Endothelial cell of umbilical vein (primary cell): Measurements from ENCODE around the gene SYK. TPM values are rescaled to one million over a fixed set of nuclear protein-coding genes. Genes with fewer than 3 reads are reported as not detected.

Experiments
- BruUV-seq: library from RNA; stranded (reverse); fragments of 400-500 nt; replicated peaks from 2 replicates; lab custom pipeline; 2021; lab: Mats Ljungman, UMichigan
- CTCF ChIA-PET: fragments of 300-600, 350-600 bp; sonication (Branson Sonifier 250); formaldehyde crosslinking; loops from one replicate; lab custom pipeline; 2021; ENCODE audit warnings: antibody characterized with exemption, inconsistent platforms; lab: Charles Lee
- POLR2A ChIA-PET: fragments of 300-600, 350-600 bp; sonication (Branson Sonifier 250); formaldehyde crosslinking; loops from one replicate; lab custom pipeline; 2021; ENCODE audit warnings: antibody characterized with exemption, inconsistent platforms; lab: Charles Lee
- DNase-seq: peaks from one replicate; pipeline ENCODE4 v3.0.0-alpha.2; 2011; ENCODE audit warnings: low read depth, low spot score
- FAIRE-seq: peaks from 2 replicates; lab custom pipeline; 2011; peaks lifted over from hg19 to GRCh38; lab: Jason Lieb, UNC
- H2AFZ ChIP-seq: 2 replicates; pipeline ENCODE4 v1.6.0; 2012; ENCODE audit warnings: low read depth, low read length, control low read depth, inconsistent platforms
- H3K27ac ChIP-seq: 2 replicates; pipeline ENCODE4 v1.5.1; 2011; ENCODE audit warnings: low read depth, mild to moderate bottlenecking, control low read depth, low read length, moderate library complexity; ENCODE audit not compliant: insufficient read depth
- H3K27me3 ChIP-seq, 2 experiments: 2 replicates each; pipeline versions ENCODE4 v1.6.0 to v1.6.1; 2011; ENCODE audit warnings: low read length in 2 of 2, mixed read lengths in 1 of 2; ENCODE audit not compliant: control insufficient read depth in 2 of 2, insufficient read depth in 2 of 2
- H3K36me3 ChIP-seq, 2 experiments: 2 replicates in 1 of 2; 3 replicates in 1 of 2; pipeline ENCODE4 v1.5.1; 2011; ENCODE audit warnings: low read length in 2 of 2, mild to moderate bottlenecking in 1 of 2, moderate library complexity in 1 of 2; ENCODE audit not compliant: control insufficient read depth in 2 of 2, insufficient read depth in 2 of 2; ENCODE audit errors: extremely low read depth in 1 of 2
- H3K4me1 ChIP-seq: 3 replicates; pipeline ENCODE4 v1.5.1; 2011; ENCODE audit warnings: mild to moderate bottlenecking, low read length; ENCODE audit not compliant: control insufficient read depth, insufficient read depth; ENCODE audit errors: extremely low read depth
- H3K4me2 ChIP-seq: 2 replicates; pipeline ENCODE4 v1.6.1; 2011; ENCODE audit warnings: low read length, control low read depth, mixed read lengths; ENCODE audit not compliant: insufficient read depth
- H3K4me3 ChIP-seq, 3 experiments: fragments of 200-600 bp in 1 of 3; sonication (generic), shearing (Covaris generic) in 1 of 3; replicated peaks in 1 of 3; 2 replicates each; pipeline ENCODE4 v1.5.1; 2011 to 2016; ENCODE audit warnings: control low read depth in 3 of 3, low read length in 3 of 3, mild to moderate bottlenecking in 2 of 3, inconsistent platforms in 1 of 3, low read depth in 1 of 3, moderate library complexity in 1 of 3; ENCODE audit not compliant: insufficient read depth in 1 of 3
- H3K79me2 ChIP-seq: 2 replicates; pipeline ENCODE4 v1.6.0; 2012; ENCODE audit warnings: low read length, inconsistent platforms; ENCODE audit not compliant: control insufficient read depth, insufficient read depth
- H3K9ac ChIP-seq: replicated peaks from 2 replicates; pipeline ENCODE3; 2011; ENCODE audit warnings: low read length, control low read depth; ENCODE audit not compliant: insufficient read depth; ENCODE audit errors: extremely low read depth
- H3K9me1 ChIP-seq: replicated peaks from 3 replicates; pipeline ENCODE4 v1.6.0; 2011; ENCODE audit warnings: mild to moderate bottlenecking, low read length; ENCODE audit not compliant: control insufficient read depth, insufficient read depth; ENCODE audit errors: extremely low read depth
- H3K9me3 ChIP-seq: replicated peaks from 2 replicates; pipeline ENCODE4 v1.5.1; 2012; ENCODE audit warnings: low read length, inconsistent platforms; ENCODE audit not compliant: control insufficient read depth, insufficient read depth
- H4K20me1 ChIP-seq: replicated peaks from 2 replicates; pipeline ENCODE3; 2011; ENCODE audit warnings: mild to moderate bottlenecking, low read length; ENCODE audit not compliant: control insufficient read depth, insufficient read depth; ENCODE audit errors: extremely low read depth
- EZH2 ChIP-seq: IDR thresholded peaks from 2 replicates; pipeline ENCODE4 v1.6.1; 2012; ENCODE audit warnings: borderline replicate concordance, low read depth, mild to moderate bottlenecking, moderate library complexity, low read length, inconsistent platforms; ENCODE audit not compliant: severe bottlenecking
- FOS ChIP-seq: IDR thresholded peaks from 2 replicates; pipeline ENCODE4 v1.6.1; 2011; ENCODE audit warnings: mild to moderate bottlenecking, low read length, moderate library complexity, borderline replicate concordance; ENCODE audit not compliant: insufficient read depth
- GATA2 ChIP-seq: IDR thresholded peaks from 2 replicates; pipeline ENCODE4 v1.7.0; 2011; ENCODE audit warnings: low read depth, mild to moderate bottlenecking, moderate library complexity, mixed read lengths, low read length; ENCODE audit not compliant: insufficient read length, insufficient read depth
- JUN ChIP-seq: IDR thresholded peaks from 2 replicates; pipeline ENCODE4 v1.6.1; 2011; ENCODE audit warnings: borderline replicate concordance, low read depth; ENCODE audit not compliant: insufficient read length, insufficient read depth
- MYC ChIP-seq: IDR thresholded peaks from one replicate; pipeline ENCODE4 v1.6.1; 2011; ENCODE audit warnings: mild to moderate bottlenecking, low read depth, low read length
- POLR2A ChIP-seq: IDR thresholded peaks from 2 replicates; pipeline ENCODE4 v1.6.1; 2012; ENCODE audit warnings: low read depth, mild to moderate bottlenecking, control low read depth, low read length
- POLR2AphosphoS5 ChIP-seq: IDR thresholded peaks from 2 replicates; pipeline ENCODE4 v1.6.1; 2012; ENCODE audit warnings: low read depth, mild to moderate bottlenecking, control low read depth, low read length, moderate library complexity; ENCODE audit not compliant: insufficient read depth
- dilution Hi-C: fragments of 300-500 bp; cut with MboI; formaldehyde crosslinking; loops from one replicate; pipeline ENCODE4 v1.15.0; 2019; ENCODE audit warnings: low sequenced_read_pairs; ENCODE audit not compliant: extremely low pct_ligation_motif_present
- intact Hi-C: fragments of 100-400 bp; cut with micrococcal nuclease; formaldehyde crosslinking; loops from one replicate; pipeline ENCODE4 v1.10.0; 2022
- polyA plus RNA-seq, 4 experiments: library from polyadenylated mRNA; depleted of rRNA in 3 of 4; stranded (reverse) in 3 of 4; unstranded in 1 of 4; fragments of >200 nt; gene quantifications; 2 replicates each; pipeline versions ENCODE4 v1.2.1 to v1.2.3, GENCODE V29; 2011 to 2012; ENCODE audit warnings: missing spikeins in 1 of 4
- total RNA-seq: library from RNA; stranded (reverse); gene quantifications from 2 replicates; pipeline ENCODE4 v1.2.3, GENCODE V29; 2021
- TF ChIP-seq, protein P1 (sequence below): IDR thresholded peaks from 2 replicates; pipeline ENCODE4 v1.6.1; 2011; ENCODE audit not compliant: insufficient read depth, insufficient read length
- TF ChIP-seq, protein P2 (sequence below), 2 donors: IDR thresholded peaks; 1 replicate in 1 of 2; 2 replicates in 1 of 2; pipeline ENCODE4 v1.5.1; 2011; ENCODE audit warnings: low read length in 2 of 2, mild to moderate bottlenecking in 2 of 2, moderate library complexity in 2 of 2, control low read depth in 1 of 2, inconsistent platforms in 1 of 2, low read depth in 1 of 2; ENCODE audit not compliant: insufficient read depth in 1 of 2; ENCODE audit errors: extremely low read depth in 1 of 2

Gene SYK
- total and polyA plus RNA-seq, 2 donors (not counting 3 experiments of a cell fraction or from before 2014, with no cell fraction given), result not detected

DNA sequence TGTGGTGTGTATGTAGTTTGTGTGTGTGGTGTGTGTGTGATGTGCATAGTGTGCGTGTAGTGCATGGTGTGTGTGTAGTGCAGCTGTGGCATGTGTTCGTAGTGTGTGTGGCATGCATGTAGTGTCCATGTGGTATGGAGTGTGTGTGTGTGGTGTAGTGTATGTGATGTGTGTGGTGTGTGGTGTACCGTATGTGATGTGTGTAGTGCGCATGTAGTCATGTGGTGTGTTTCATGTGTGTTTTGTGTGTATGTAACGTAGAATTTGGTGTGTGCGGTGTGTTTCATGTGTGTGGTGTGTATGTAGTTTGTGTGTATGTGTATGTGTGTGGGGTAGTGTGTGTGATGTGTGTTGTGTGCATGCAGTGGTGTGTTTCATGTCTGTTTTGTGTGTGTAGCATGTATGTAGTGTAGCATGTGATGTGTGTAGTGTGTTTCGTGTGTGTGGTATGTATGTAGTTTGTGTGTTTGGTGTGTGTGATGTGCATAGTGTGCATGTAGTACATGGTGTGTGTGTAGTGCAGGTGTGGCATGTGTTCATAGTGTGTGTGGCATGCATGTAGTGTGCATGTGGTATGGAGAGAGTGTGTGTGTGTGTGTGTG is 40.7 kb downstream of the SYK start:
- BruUV-seq, result no TSS peak
- Histone ChIP-seq H3K9me1 (no peaks in the 10 kb centered on the region), H3K4me1 (no peaks in the 10 kb centered on the region), H3K4me2 (no peak overlapping the region), H3K27me3 (no peaks in the 10 kb centered on the region), H3K4me3 (no peak overlapping the region), H3K36me3 (no peaks in the 10 kb centered on the region), H2AFZ (no peak overlapping the region), H3K9me3 (no peaks in the 10 kb centered on the region), H3K79me2 (no peaks in the 10 kb centered on the region), H3K27ac (no peak overlapping the region), H3K9ac (no peak overlapping the region), H4K20me1 (no peaks in the 10 kb centered on the region)
- POLR2A ChIA-PET, result no interaction called here
- intact Hi-C loops (no loop called here), dilution Hi-C loops (no loop called here)
- CTCF ChIA-PET, result no interaction called here
- no peak for DNase-seq
- no peak for FAIRE-seq
- TF ChIP-seq MYC, result no peak
- TF ChIP-seq FOS, result no peak
- no peak for TF ChIP-seq POLR2A

DNA sequence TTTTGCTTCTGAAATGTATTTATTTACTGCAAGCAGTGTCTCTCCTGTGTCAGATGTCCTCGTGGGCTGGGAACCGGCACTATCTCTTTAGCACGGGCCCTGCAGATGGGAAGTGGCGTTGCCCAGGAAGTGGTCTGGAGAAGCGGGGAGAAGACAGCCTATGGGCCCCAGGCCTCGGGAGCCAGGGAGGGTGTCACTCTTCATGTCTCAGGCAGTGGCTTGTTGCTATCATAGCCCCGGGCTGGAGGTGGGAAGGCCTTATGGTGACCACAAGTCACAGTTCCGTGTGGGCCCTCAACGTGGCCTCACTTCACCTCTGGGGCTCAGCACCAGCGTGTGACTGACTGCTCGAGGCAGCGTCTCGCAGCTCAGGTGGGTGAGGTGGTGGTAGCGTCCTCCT is 41.4 kb downstream of the SYK start:
- H2AFZ ChIP-seq, result no peak overlapping the region
- H3K4me1 ChIP-seq, result no peaks in the 10 kb centered on the region
- H3K27me3 ChIP-seq, result no peaks in the 10 kb centered on the region
- no peaks in the 10 kb centered on the region for H4K20me1 ChIP-seq
- no peaks in the 10 kb centered on the region for H3K36me3 ChIP-seq
- H3K9me3 ChIP-seq, result no peaks in the 10 kb centered on the region
- no peak overlapping the region for H3K4me2 ChIP-seq
- no peak overlapping the region for H3K4me3 ChIP-seq
- dilution Hi-C loops, result no loop called here
- H3K79me2 ChIP-seq, result no peaks in the 10 kb centered on the region
- no peaks in the 10 kb centered on the region for H3K9me1 ChIP-seq
- no peak overlapping the region for H3K27ac ChIP-seq
- BruUV-seq, result no TSS peak
- DNase-seq (no peak), FAIRE-seq (no peak)
- ChIA-PET POLR2A (no interaction called here), CTCF (no interaction called here)
- intact Hi-C loops, result no loop called here
- no peak overlapping the region for H3K9ac ChIP-seq
- TF ChIP-seq MYC (no peak), POLR2A (no peak), FOS (no peak), JUN (no peak), EZH2 (no peak), GATA2 (no peak), POLR2AphosphoS5 (no peak)
- TF ChIP-seq, protein P1, sequence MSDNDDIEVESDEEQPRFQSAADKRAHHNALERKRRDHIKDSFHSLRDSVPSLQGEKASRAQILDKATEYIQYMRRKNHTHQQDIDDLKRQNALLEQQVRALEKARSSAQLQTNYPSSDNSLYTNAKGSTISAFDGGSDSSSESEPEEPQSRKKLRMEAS, result no peak
- TF ChIP-seq, protein P2, sequence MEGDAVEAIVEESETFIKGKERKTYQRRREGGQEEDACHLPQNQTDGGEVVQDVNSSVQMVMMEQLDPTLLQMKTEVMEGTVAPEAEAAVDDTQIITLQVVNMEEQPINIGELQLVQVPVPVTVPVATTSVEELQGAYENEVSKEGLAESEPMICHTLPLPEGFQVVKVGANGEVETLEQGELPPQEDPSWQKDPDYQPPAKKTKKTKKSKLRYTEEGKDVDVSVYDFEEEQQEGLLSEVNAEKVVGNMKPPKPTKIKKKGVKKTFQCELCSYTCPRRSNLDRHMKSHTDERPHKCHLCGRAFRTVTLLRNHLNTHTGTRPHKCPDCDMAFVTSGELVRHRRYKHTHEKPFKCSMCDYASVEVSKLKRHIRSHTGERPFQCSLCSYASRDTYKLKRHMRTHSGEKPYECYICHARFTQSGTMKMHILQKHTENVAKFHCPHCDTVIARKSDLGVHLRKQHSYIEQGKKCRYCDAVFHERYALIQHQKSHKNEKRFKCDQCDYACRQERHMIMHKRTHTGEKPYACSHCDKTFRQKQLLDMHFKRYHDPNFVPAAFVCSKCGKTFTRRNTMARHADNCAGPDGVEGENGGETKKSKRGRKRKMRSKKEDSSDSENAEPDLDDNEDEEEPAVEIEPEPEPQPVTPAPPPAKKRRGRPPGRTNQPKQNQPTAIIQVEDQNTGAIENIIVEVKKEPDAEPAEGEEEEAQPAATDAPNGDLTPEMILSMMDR (IDR thresholded peaks at IDR 0.05; ENCODE audit: extremely low read depth in 1 of 2, insufficient read depth in 1 of 2, low read depth in 1 of 2, low read length in 2 of 2), result no peak
